ENCODE results near the gene GDI1. TPM values are rescaled to one million over a fixed set of nuclear protein-coding genes. Genes with fewer than 3 reads are reported as not detected.
A peak's percentile ranks its signal among the peaks of the same experiment; 100 is the strongest.
"Not testable (repeated sequence)": the region's sequence is repeated elsewhere in the genome, so short reads cannot be mapped to it uniquely, and the experiment has no call there.

Gene GDI1
- total RNA-seq = 10 to 100 TPM; 63.3 to 65.0 TPM
- long read RNA-seq, partial matches to known transcripts = 1 of 5 reads
- long read RNA-seq, other reads (novel, unspliced or antisense) = 0 of 5 reads

- ATAC-seq = peak; percentile 73
- intact Hi-C loops (cut with DNase I, micrococcal nuclease) = no loop called here
- DNase-seq = peak in 1 of 2 donors; percentile 58
Measured at GRCh38 chrX:154436983-154437752, at the start of gene GDI1. Gene GDI1, plus strand, starts transcription at chrX:154437154. Its CDS starts 101 bp downstream, at chrX:154437255.

- peak; percentile 59 for ATAC-seq
- DNase-seq; intact Hi-C loops (cut with DNase I, micrococcal nuclease): not testable (repeated sequence)
Measured at GRCh38 chrX:154388094-154388493, 48.9 kb upstream of the GDI1 start.

GRCh38 chrX:154388649-154389048, 48.3 kb upstream of the GDI1 start:
- DNase-seq; intact Hi-C loops (cut with DNase I, micrococcal nuclease): not testable (repeated sequence)
- ATAC-seq = peak; percentile 0

DNA sequence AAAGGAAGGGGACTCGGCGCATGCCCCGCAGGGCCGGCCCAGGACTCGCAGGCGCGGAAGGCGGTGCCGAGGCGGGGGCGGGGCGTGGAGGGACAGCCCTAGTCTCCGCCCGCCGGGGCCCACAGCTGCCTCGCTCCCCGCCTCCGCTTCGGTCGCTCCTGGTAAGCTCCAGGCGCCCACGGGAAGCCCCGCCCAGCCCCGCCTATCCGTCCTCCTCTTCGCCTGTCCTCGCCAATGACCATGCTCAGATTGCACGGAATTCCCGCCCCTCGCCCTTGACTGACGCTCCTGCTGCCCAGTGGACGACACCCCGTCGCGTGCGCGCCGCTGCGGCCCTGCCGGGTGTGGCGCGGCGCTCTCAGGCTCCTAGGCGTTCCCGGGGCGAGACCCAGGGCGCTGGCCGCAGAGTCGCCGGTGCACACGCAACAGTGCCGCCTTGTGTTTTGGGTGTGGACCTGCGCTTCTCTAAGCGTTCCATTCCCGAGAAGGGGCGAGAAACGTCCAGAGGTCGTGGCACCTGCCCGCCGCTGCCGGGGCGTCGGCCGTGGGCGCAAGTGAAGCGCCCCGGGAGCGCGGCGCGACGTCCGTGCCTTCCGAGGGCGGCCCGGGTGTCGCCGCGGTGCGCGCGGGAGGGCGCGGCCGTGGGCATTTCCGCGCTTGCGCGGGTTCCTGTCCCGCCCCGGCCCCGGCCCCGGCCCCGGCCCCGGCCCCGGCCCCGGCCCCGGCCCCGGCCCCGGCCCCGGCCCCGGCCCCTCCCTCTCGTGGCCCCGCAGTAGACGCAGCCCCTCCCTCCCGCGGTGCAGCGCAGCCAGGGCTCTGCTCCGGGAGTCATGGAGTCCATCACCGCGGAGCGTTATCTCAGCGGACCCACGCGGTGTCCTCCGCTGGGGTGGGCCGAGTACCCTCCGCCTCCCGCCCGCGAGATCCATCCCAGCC, 46.9 kb upstream of the GDI1 start:
- peak; percentile 83 for ATAC-seq
- DNase-seq = peak in 1 of 2 donors; percentile 12
- intact Hi-C loops (cut with DNase I, micrococcal nuclease) = not testable (repeated sequence)

DNA sequence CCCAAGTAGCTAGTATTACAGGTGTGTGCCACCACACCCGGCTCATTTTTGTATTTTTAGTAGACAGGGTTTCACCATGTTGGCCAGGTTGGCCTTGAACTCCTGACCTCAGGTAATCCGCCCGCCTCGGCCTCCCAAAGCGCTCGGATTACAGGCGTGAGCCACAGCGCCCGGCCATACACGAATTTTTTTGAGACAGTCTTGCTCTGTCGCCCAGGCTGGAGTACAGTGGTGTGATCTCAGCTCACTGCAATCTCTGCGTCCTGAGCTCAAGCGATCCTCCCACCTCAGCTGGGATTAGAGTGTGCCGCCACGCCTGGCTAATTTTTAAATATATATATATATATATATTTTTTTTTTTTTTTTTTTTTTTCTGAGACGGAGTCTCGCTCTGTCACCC, 40.6 kb upstream of the GDI1 start:
- intact Hi-C loops (cut with DNase I, micrococcal nuclease); DNase-seq; ATAC-seq: not testable (repeated sequence)

- DNase-seq (peak; percentile 84), ATAC-seq (peak; percentile 77)
- intact Hi-C loops (cut with DNase I, micrococcal nuclease) = no loop called here
Measured at GRCh38 chrX:154396973-154397887, 39.7 kb upstream of the GDI1 start.

DNA sequence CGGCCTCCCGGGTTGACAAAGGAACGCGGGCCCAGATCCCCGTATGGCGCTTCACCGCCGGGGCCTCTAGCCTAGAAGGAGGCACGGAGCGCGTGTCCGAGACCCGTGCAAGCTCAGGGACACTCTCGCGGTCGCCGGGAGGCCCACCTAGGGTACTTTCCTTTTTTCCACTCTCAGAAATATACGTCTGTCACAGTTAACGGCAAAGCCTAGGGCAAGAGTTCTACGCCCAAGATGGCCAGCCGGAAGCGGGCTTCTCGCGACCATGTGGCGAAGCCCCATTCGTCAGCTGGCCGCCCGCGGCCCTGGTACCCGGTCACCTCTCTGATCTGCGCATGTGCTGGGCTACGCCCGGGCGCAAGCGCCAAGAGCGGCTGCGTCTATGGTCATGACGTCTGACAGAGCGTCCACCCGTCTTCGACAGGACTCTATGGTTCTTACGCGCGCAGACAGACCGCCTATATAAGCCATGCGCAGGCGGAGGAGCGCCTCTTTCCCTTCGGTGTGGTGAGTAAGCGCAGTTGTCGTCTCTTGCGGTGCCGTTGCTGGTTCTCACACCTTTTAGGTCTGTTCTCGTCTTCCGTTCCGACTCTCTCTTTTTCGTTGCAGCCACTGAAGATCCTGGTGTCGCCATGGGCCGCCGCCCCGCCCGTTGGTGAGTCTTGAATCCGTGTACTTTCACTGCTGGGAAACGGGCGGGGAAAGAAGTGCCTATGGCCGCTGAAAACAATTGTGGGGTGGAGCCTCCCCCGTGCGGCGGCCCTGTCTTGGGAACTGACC, 38.9 kb upstream of the GDI1 start, which contains the start of gene RPL10:
TSS of gene RPL10 (plus strand) at position 490 of the 780 bp plus-strand sequence. CDS start at position 633, 143 bp downstream.
- DNase-seq (peak; percentile 91 to 96), ATAC-seq (peak; percentile 83)
- intact Hi-C loops (cut with DNase I, micrococcal nuclease) = no loop called here

- peak; percentile 61 for ATAC-seq
- intact Hi-C loops (cut with DNase I, micrococcal nuclease) = no loop called here
- DNase-seq = peak; percentile 82 to 86
Measured at GRCh38 chrX:154398668-154399526, 38.1 kb upstream of the GDI1 start.

- ATAC-seq (no peak), DNase-seq (no peak)
- intact Hi-C loops (cut with DNase I, micrococcal nuclease) = no loop called here
Measured at GRCh38 chrX:154399527-154400368, 37.2 kb upstream of the GDI1 start.

- DNase-seq; ATAC-seq; intact Hi-C loops (cut with DNase I, micrococcal nuclease): not testable (repeated sequence)
Measured at GRCh38 chrX:154400369-154400817, 36.6 kb upstream of the GDI1 start.

GRCh38 chrX:154401045-154401799, 35.7 kb upstream of the GDI1 start:
- intact Hi-C loops (cut with DNase I, micrococcal nuclease) = no loop called here
- ATAC-seq (no peak), DNase-seq (no peak)

DNA sequence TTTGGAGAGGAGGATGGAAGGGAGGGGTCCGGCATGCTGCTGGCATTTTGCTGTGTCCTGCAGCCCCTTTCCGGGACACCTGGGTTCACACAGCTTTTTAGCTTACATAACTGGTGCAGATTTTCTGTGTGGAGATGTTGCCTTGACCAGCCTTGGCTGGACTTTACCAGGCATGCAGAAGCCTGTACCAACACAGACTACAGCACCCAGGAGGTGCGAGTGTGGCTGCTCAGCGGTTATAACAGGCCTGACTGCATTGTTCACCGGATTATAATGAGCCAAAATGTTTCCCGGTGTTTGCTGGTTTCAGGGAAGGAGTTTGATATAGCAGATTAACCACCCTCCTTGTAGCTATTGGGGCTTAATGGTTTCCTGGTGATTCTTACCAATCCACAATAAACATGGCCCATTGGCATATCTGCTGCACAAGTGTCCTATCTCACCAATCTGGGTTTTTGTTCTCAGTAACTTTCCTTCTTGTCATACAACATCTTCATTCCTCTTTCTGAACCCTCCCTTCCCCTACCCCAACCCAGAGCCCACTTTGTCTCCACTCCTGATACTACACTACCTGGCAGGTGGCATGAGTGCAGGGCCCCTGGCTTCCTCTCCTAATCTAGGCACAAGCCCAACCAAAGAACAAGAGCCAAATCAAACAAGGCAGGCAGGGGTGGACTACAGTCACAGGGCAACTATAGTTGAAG, 34.9 kb upstream of the GDI1 start:
- intact Hi-C loops (cut with DNase I, micrococcal nuclease) = no loop called here
- DNase-seq = no peak
- no peak for ATAC-seq

- DNase-seq (no peak), ATAC-seq (no peak)
- intact Hi-C loops (cut with DNase I, micrococcal nuclease) = no loop called here
Measured at GRCh38 chrX:154402622-154403127, 34.3 kb upstream of the GDI1 start.

DNA sequence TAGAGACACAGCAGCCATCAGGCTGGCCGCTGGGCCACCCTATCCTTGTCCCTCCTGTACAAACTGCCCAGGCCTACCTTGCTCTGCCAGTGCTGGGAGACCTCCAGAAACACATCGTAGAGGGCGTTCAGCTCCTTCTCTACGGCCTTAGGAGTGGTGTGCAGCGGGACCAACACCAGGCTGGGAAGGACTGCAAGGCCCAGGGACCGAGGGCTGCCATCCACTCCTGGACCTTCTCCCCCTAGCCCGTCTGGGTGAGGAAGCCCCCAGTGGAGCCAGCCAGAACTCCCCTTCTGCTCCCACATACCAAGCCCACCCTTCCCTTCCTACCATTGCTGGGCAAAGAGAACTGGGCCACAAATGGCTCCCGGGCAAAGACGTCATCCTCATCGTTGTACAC, 33.8 kb upstream of the GDI1 start:
- ATAC-seq (no peak), DNase-seq (no peak)
- intact Hi-C loops (cut with DNase I, micrococcal nuclease) = no loop called here
